ENCODE results near the gene UCHL3.

DNA sequence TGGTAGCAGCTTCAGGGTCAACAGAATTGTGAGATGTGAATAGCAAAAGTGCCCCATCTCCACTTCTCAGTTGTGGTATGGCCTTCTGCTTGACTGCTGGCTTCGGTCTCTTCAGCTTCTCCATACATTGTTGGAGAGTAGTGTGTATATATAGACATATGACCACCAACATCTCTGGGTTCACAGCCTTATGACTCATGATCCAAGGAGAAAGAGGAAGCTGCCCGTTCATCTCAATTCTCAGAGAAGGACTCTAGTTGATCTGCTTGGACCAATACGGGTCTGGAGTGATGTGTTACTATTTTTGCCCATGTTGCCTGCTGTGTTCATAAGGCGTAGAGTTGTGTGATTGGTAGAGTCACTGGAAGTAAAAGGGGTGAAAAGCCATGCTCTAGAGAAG, 8.3 kb upstream of the UCHL3 start:
- TF ChIP-seq CTCF (IDR thresholded peaks at IDR 0.05) (no peak), POLR2A (IDR thresholded peaks at IDR 0.05) (no peak)

All from tibial nerve (tissue), 3 donors.